Activated CD4-positive, CD25-positive, alpha-beta regulatory T cell treated with anti-CD3 and anti-CD28 coated beads, Interleukin-2, amount 50 U/mL, for 16 hours (primary cell): ENCODE measurements around the gene FAS.

Experiments
- DNase-seq: peaks from one replicate; pipeline ENCODE4 v3.0.0-alpha.2; 2020; ENCODE audit warnings: low read depth, low spot score

The FAS gene

GRCh38 chr10:88990384-88991160 is at the start of gene FAS:
TSS of gene FAS (plus strand) at chr10:88990798. CDS start at chr10:88990877, 79 bp downstream.
- peak; percentile 62 for DNase-seq

DNA sequence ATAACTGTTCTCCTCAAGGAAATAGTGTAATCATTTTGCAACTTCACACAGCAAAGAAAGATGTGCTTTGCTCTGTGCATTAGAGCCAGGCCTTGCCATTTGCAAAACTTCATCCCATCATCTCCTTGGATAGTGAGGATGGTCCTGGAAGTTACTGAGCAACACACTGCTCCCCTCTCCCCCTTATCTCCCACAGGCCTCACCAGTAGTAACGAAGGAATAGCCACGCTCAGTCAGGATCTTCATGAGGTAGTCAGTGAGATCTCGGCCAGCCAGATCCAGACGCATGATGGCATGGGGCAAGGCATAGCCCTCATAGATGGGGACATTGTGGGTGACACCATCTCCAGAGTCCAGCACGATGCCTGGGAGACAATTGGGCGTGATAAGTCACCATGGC is 49.6 kb upstream of the FAS start:
- DNase-seq: no peak

GRCh38 chr10:88943778-88944177 is 46.8 kb upstream of the FAS start:
- no peak for DNase-seq

GRCh38 chr10:88944813-88945212 is 45.8 kb upstream of the FAS start:
- DNase-seq: no peak

DNA sequence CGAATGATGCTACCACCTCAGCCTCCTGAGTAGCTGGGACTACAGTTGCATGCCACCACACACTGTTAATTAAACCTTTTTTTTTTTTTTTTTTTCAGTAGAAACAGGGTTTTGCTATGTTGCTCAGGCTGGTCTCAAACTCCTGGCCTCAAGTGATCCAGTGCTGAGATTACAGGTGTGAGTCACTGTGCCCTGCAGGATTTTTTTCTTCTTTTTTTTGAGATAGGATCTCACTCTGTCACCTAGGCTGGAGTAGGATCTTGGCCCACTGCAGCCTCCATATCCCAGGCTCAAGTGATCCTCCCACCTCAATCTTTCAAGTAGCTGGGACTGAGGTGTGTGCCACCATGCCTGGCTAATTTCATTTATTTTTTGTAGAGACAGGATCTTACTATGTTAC is 44.4 kb upstream of the FAS start:
- DNase-seq: no peak

GRCh38 chr10:88946965-88947590 is 43.5 kb upstream of the FAS start:
- no peak for DNase-seq

- DNase-seq: no peak
Observed at GRCh38 chr10:88949051-88949450, 41.5 kb upstream of the FAS start.

DNA sequence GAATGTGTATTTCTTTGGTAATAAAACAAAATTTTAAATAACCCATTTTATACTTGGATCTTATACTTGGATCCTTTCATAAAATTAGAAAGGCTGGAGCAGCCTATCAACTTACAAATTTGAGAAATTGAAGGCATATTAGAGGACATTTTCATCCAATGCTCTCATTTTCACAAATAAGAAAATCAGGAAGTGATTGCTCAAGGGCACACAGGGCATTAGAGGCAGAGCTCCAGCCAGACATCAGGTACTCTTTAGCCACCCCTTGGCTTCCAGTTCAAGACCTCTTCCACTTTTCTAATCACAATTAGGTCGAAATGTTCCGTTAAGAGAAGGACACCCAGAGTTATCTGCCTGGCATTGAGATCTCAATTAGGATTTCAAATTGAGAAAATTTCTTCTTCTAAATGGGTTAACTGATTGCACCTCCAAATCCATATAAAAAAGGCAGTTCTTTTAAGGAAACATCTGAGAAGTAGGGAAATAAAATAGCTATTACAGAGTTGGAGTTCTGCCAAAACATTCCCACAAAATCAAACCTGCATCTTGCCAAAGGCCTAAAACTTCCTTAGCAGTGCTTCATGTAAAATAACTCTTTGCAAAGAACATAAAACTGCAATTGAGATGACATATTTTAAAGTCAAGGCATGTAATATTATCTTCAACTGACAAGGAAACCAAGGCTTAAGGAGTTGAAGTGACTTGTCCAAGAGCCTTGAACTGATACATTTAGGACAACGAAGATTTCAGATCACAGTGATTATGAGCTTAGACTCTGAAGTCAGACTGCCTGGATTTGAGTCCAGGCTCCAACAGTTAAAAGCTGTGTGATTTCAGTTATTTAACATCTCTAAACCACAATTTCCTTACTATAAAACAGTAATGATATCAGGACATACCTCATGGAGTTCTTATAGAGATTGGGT is 40.4 kb upstream of the FAS start:
- no peak for DNase-seq

GRCh38 chr10:88952647-88953111 is 37.9 kb upstream of the FAS start, which contains the start of gene ACTA2:
TSS of gene ACTA2 (minus strand) at chr10:88952773. CDS start at chr10:88948930, 3,843 bp downstream.
- DNase-seq: no peak

GRCh38 chr10:88953662-88954061 is 36.9 kb upstream of the FAS start:
- no peak for DNase-seq

- no peak for DNase-seq
Observed at GRCh38 chr10:88954458-88955083, 36.0 kb upstream of the FAS start.

- no peak for DNase-seq
Observed at GRCh38 chr10:88957381-88957780, 33.2 kb upstream of the FAS start.

DNA sequence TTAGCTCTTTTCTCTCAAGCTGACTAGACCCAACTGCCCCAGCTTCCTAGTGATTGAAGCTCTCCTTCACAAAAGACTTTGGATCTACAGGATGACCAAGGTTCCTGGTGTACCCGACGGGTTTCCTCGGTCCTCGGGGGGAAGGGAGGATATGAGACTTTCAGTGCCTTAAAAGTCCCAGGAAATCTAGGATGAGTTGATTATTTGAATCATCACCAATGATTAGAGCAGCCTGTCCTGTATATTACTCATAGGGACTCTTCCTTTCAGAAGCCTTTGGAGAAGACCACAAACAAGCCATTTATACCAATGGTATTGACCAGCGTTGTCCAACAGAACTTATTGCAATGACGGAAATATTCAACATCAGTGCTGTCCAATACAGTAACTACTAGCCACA is 31.9 kb upstream of the FAS start:
- no peak for DNase-seq

GRCh38 chr10:88960802-88961201 is 29.8 kb upstream of the FAS start:
- no peak for DNase-seq

GRCh38 chr10:88961266-88961665 is 29.3 kb upstream of the FAS start:
- no peak for DNase-seq

GRCh38 chr10:88962336-88962735 is 28.3 kb upstream of the FAS start:
- no peak for DNase-seq

GRCh38 chr10:88963318-88963717 is 27.3 kb upstream of the FAS start:
- no peak for DNase-seq

DNA sequence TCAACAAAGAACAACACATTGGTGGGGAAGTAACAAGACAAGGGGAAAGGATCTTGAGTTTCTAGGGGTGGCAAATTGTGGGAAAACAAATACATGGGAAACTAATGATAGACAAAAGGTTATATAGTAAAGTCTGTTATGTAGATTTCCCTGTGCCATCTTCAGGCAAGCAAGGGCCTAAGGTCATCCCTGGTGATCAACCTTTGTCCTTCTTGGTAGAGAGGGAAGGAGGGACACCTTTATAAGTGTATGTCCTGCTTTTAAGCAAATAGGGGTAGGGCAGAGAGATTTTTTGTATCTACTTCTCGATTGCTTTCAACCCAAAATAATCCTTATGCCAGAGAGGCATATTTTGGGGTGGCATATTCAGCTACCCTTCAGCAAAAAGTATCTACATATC is 26.2 kb upstream of the FAS start:
- DNase-seq: no peak

DNA sequence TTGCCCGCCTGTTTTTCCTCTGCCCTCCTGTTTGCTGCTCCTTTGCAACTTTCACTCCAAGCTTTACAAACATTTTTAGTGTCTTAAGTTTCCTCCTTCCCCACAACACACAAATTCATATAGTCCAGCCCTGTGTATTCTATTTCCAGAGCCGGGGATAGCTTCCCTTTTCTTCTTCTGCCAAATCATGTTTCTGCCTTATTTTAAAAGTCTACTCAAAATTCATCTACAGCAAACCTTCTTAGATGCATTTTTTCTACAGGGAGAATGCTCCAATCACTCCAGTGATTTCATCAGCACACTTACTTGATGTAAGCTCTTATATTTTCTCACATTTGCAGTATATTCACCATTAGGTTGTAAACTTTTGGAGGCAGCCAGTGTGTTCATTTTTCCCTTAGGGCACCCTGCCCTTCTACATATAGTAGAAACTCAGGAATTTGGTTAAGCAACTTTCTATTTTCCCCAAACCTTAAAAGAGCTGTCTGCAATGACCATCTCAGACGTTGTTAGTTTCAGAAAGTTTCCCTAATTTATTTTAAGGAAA is 25.7 kb upstream of the FAS start:
- no peak for DNase-seq

- DNase-seq: no peak
Observed at GRCh38 chr10:88966797-88967196, 23.8 kb upstream of the FAS start.

DNA sequence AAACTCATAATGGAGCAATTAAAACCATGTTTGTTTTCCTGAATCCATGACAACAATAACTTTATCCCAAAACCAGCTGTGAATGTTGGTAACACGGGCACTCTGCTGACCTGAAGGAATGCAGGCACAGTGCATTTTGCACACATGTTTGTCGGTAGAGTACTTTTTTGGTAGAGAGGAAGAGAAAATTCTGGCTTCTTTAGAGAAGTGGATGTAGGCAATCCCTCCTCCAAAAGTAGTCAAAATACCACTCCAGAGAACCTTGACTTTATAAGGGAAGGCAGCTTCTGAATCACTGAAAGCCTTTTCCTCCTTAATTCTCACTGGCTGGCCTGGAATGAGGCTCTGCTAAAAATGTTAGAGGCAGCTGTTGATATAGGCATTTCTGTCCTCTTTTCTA is 22.2 kb upstream of the FAS start:
- DNase-seq: no peak
